BE2C (cell line): ENCODE results near the gene BMP8A.

Experiments used
- DNase-seq: peaks from one replicate; pipeline ENCODE4 v3.0.0-alpha.2; 2020
- H3K27me3 ChIP-seq: fragments of 250-450 bp; sonication (Bioruptor Pico); 2 replicates; pipeline ENCODE4 v1.5.1; 2020; ENCODE audit warnings: mild to moderate bottlenecking
- H3K36me3 ChIP-seq: fragments of 250-450 bp; sonication (Bioruptor Pico); 2 replicates; pipeline ENCODE4 v1.5.1; 2020; ENCODE audit warnings: mild to moderate bottlenecking
- H3K4me1 ChIP-seq: fragments of 250-450 bp; sonication (Bioruptor Pico); 2 replicates; pipeline ENCODE4 v1.5.1; 2020
- H3K4me3 ChIP-seq: 2 replicates; pipeline ENCODE4 v1.5.1; 2011; ENCODE audit warnings: low read depth, low read length
- H3K9me3 ChIP-seq: fragments of 250-450 bp; sonication (Bioruptor Pico); 2 replicates; pipeline ENCODE4 v1.5.1; 2020
- TF ChIP-seq, protein P1 (sequence below): IDR thresholded peaks from 2 replicates; pipeline ENCODE4 v1.5.1; 2012; ENCODE audit warnings: mild to moderate bottlenecking, low read depth, low read length

The BMP8A gene

DNA sequence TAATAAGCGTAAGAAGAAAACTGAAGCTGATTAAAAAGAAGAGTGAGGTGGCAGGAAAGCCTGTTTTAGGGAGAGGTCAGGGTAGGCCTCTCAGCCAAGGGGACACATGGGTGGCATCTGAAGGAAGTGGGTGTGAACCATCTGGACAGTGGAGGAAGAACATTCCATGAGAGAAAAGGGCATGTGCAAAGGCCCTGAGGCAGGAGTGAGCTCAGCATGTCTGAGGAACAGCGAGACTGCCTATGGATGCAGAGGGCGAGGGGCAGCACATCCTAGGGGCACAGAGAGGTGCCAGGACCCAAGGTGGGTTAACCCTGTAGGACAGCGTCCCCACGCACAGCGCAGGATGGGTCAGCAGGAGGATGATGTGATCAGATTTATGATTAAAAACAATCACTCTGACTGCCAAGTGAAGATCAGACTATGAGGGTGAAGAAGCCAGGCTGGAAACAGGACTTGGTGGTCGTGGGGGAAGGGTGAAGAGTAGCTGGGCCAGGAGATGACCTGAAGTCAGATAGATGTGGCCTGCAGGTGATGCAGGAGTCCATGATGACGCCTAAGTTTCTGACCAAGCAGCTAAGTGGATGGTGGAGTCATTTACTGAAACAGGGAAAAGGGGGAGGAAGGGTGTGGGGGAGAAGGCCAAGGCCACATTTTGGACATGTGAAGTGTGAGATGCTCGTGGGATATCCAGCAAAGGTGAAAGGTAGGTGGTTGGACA, 47.3 kb downstream of the BMP8A start:
- no peaks in the 10 kb centered on the region for H3K4me1 ChIP-seq
- H3K9me3 ChIP-seq = no peaks in the 10 kb centered on the region
- H3K4me3 ChIP-seq = no peak overlapping the region
- H3K36me3 ChIP-seq = no peaks in the 10 kb centered on the region
- TF ChIP-seq, protein P1, sequence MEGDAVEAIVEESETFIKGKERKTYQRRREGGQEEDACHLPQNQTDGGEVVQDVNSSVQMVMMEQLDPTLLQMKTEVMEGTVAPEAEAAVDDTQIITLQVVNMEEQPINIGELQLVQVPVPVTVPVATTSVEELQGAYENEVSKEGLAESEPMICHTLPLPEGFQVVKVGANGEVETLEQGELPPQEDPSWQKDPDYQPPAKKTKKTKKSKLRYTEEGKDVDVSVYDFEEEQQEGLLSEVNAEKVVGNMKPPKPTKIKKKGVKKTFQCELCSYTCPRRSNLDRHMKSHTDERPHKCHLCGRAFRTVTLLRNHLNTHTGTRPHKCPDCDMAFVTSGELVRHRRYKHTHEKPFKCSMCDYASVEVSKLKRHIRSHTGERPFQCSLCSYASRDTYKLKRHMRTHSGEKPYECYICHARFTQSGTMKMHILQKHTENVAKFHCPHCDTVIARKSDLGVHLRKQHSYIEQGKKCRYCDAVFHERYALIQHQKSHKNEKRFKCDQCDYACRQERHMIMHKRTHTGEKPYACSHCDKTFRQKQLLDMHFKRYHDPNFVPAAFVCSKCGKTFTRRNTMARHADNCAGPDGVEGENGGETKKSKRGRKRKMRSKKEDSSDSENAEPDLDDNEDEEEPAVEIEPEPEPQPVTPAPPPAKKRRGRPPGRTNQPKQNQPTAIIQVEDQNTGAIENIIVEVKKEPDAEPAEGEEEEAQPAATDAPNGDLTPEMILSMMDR = no peak
- no peak for DNase-seq
- H3K27me3 ChIP-seq = no peaks in the 10 kb centered on the region

DNA sequence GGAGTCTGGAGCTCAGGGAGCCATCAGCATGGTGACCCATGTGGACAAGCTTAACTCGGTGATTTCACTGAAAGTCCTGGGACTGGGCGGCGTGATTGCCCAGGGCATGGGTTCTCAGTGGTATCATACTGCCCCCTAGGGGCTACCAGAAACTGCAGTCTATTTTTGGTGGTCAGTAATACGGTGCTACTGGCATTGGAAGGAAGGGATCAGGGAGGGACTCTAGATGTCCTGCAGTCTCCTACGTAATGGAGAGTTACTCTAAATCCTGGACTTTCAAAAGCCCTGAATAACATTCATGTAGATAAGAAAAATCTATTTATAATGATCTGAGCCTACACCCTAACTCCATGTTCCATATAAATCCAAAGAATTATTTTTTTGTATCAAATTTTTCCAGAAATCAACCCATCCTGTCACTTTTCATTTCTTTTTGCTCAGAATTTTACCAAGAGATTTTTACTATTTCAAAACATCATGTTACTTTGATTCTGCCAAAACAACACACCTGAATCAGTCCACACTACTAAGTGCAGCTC, 47.9 kb downstream of the BMP8A start:
- no peaks in the 10 kb centered on the region for H3K4me1 ChIP-seq
- H3K36me3 ChIP-seq = no peaks in the 10 kb centered on the region
- DNase-seq = peak; percentile 57
- TF ChIP-seq, protein P1 = peak; percentile 82
- H3K4me3 ChIP-seq = no peak overlapping the region
- H3K9me3 ChIP-seq = no peaks in the 10 kb centered on the region
- H3K27me3 ChIP-seq = no peaks in the 10 kb centered on the region

DNA sequence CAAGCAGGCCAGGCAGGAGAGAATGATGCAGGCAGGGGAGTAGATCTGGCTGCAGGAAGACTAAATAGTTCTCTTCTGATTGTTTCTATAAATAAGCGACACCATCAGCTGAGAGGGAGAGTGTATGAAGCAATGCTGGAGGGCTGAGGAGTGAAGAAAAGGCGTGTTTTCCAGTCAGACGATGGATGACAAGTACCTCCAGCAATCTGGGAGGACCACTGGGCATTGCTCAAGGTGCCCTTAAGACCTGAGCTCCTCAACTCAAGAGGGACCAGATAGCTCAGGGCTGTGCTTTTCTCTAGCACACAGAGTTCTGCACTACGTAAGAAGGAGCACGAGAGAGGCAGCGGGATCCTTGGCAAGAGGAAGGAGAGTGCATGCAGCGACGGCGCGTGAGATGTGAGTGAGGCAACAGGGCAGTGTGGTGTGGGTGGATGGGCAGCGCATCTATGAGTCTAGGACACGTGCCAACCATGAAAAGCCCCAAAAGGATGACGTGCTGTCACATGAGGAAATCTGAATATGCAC, 49.1 kb downstream of the BMP8A start:
- Histone ChIP-seq H3K36me3 (no peaks in the 10 kb centered on the region), H3K4me3 (no peak overlapping the region), H3K27me3 (no peaks in the 10 kb centered on the region), H3K4me1 (no peaks in the 10 kb centered on the region), H3K9me3 (no peaks in the 10 kb centered on the region)
- no peak for DNase-seq
- TF ChIP-seq, protein P1 = no peak

DNA sequence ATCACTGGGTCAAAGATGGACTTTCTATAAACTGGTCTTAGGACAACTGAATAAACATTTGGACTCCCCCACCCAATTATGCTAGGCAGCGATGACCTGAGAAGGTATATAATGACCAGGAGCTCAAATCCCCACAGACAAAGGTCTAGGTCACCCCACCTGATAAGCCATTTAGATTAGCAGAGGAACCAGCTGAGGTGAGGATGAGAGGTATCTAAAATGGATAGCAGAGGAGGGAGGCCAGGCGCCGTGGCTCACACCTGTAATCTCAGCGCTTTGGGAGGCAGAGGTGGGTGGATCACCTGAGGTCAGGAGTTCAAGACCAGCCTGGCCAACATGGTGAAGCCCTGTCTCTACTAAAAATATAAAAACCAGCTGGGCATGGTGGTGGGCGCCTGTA, 51.5 kb downstream of the BMP8A start:
- no peaks in the 10 kb centered on the region for H3K9me3 ChIP-seq
- H3K4me3 ChIP-seq = no peak overlapping the region
- H3K4me1 ChIP-seq = no peaks in the 10 kb centered on the region
- no peaks in the 10 kb centered on the region for H3K27me3 ChIP-seq
- no peak for DNase-seq
- H3K36me3 ChIP-seq = no peaks in the 10 kb centered on the region
- TF ChIP-seq, protein P1 = no peak

DNA sequence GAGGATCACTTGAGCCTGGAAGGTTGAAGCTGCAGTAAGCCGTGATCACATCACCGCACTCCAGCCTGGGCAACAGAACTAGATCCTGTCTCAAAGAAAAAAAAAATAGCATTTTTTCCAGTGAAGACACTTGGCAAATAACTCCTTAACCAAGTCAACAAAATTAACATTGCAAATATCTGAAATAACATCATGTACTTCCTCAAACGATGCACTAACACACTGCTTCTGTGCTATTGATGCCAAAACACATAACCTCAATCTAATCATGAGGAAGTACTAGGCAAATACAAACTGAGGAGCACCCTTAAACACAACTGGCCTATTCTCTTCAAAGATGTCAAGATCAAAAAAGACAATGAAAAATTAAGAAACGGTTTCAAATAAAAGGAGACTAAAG, 52.9 kb downstream of the BMP8A start:
- TF ChIP-seq, protein P1 = no peak
- H3K9me3 ChIP-seq = no peaks in the 10 kb centered on the region
- H3K27me3 ChIP-seq = no peaks in the 10 kb centered on the region
- no peak overlapping the region for H3K4me3 ChIP-seq
- H3K4me1 ChIP-seq = no peaks in the 10 kb centered on the region
- DNase-seq = no peak
- H3K36me3 ChIP-seq = no peaks in the 10 kb centered on the region

DNA sequence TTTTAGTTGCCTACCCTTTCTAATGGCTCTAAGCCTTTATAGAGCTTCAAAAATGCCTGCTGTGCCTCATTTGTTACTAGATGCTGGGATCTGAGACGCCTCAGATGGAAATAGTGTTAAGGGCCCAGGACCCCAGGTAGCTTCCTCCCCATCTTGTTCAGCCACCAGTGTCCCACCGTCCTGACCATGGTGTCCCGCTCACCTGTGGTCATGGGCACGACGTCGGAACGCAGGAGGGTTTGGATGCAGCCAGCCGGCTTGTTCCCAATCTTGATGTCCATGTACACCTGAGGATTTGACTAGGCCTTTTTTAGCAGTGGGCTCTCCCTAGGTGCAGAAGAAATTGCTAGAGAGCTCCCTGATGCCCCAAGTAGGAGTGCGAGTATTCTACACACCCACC, 54.1 kb downstream of the BMP8A start:
- no peaks in the 10 kb centered on the region for H3K36me3 ChIP-seq
- no peaks in the 10 kb centered on the region for H3K27me3 ChIP-seq
- H3K4me1 ChIP-seq = no peaks in the 10 kb centered on the region
- TF ChIP-seq, protein P1 = no peak
- DNase-seq = no peak
- no peak overlapping the region for H3K4me3 ChIP-seq
- no peaks in the 10 kb centered on the region for H3K9me3 ChIP-seq
